ENCODE measurements around the gene PGS1. TPM values are rescaled to one million over a fixed set of nuclear protein-coding genes. Genes with fewer than 3 reads are reported as not detected.

Gene PGS1
- total RNA-seq, 1 donor from 2014 or later: 40.6 TPM

DNA sequence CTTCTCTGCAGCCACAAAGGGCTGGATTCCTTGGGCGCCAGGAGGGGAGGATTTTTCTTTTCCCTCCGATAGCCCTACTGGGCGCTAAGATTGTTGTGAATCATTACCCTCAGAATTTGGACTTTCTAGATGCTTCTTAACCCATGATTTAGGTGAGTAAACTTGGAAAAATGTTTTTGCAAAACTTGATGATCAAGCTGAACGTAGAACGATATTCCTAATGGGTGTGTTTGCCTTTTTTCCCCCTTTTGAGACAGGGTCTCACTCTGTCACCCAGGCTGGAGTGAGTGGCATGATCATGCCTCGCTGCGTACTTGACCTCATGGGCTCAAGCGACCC is 43.8 kb downstream of the PGS1 start:
- no peak for DNase-seq (ENCODE audit: low read depth)
- TF ChIP-seq, protein P1, sequence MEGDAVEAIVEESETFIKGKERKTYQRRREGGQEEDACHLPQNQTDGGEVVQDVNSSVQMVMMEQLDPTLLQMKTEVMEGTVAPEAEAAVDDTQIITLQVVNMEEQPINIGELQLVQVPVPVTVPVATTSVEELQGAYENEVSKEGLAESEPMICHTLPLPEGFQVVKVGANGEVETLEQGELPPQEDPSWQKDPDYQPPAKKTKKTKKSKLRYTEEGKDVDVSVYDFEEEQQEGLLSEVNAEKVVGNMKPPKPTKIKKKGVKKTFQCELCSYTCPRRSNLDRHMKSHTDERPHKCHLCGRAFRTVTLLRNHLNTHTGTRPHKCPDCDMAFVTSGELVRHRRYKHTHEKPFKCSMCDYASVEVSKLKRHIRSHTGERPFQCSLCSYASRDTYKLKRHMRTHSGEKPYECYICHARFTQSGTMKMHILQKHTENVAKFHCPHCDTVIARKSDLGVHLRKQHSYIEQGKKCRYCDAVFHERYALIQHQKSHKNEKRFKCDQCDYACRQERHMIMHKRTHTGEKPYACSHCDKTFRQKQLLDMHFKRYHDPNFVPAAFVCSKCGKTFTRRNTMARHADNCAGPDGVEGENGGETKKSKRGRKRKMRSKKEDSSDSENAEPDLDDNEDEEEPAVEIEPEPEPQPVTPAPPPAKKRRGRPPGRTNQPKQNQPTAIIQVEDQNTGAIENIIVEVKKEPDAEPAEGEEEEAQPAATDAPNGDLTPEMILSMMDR (conservative IDR thresholded peaks at IDR 0.05; ENCODE audit: low read depth, low read length): no peak
- no peak overlapping the region for H3K4me3 ChIP-seq (ENCODE audit: low read depth, low read length)

DNA sequence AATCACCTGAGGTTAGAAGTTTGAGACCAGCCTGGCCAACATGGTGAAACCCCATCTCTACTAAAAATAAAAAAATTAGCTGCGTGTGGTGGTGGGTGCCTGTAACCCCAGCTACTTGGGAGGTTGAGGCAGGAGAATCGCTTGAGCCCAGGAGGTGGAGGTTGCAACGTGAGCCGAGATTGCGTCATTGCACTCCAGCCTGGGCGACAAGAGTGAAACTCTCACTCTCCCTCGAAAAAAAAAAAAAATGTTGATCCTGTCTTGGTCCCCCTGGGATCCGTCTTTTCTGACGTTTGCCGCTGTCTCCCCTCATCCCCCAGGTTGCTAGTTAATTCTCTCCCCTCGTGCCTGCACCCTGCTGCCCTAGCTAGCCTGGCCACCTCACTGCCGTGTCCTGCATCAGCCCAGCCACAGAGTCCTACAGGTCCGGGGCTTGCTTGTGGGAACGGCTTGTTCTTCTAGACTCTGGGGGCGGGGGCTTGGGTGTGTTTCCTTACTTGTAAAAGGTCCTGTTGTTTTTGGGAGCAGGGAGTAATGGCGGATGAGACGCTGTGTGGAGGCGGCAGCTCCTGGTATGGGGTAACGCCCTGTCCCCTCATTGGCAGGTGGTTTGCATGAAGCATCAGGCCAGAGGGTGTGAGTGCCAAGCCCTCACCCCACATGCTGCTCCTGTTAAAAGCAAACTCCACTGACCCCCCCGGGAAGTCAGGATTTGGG is 44.6 kb downstream of the PGS1 start:
- DNase-seq (ENCODE audit: low read depth): no peak
- TF ChIP-seq, protein P1 (conservative IDR thresholded peaks at IDR 0.05; ENCODE audit: low read depth, low read length): no peak

DNA sequence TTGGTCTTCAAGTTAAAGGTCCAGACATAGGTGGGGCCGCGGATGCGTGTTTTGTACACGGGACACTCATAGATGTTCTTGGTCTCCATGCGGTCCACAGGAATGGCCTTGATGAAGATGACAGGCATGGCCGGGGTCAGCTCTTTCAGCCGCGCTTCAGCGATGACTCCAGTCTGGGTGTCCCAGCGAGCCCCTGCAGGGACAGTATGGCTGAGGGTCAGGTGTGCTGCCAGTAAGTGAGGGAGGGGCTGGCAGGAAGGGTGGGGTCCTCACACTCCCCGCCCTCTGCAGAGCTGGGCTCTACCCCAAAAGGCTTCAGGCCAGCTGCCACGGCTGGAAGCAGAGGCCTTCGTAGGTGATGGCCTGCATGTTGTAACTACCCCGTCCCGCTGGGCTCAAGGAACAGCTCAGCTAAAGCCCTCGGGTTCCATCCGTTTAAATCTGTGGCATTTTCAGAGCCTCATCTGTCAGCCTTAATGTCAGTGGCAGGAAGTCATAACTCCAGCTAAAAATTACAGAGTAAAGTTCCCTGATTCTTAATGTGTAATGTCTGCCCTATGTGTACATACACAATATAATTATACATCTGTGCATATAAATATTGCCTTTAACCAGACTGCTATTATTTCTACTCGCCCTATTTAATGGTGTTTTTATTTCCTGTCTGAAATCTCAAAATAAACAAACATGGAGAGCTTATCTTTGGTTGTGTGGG is 45.7 kb downstream of the PGS1 start:
- no peak for DNase-seq (ENCODE audit: low read depth)
- TF ChIP-seq, protein P1 (conservative IDR thresholded peaks at IDR 0.05; ENCODE audit: low read depth, low read length): no peak
- H3K4me3 ChIP-seq (ENCODE audit: low read depth, low read length): no peak overlapping the region

More for the DNA sequence above, 44.6 kb downstream of the PGS1 start:
- H3K4me3 ChIP-seq (ENCODE audit: low read depth, low read length): no peak overlapping the region

DNA sequence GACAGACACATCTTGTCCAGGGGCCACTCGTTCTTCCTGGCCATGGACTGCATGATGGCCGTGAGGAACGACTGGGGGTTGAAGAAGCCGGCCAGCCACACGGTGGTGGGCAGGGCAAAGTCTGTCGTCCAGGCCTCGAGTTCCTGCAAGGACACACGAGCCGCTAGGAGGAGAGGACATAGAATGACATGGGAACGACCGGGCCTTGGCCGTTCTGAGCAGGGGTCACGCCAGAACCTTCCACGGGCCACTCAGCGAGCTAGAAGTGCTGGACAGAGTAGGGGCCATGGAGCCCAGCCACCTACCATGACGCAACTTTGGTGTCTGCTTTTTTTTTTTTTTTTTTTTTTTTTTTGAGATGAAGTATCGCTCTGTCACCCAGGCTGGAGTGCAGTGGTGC is 47.0 kb downstream of the PGS1 start:
- TF ChIP-seq, protein P1 (conservative IDR thresholded peaks at IDR 0.05; ENCODE audit: low read depth, low read length): no peak
- no peak overlapping the region for H3K4me3 ChIP-seq (ENCODE audit: low read depth, low read length)
- no peak for DNase-seq (ENCODE audit: low read depth)

DNA sequence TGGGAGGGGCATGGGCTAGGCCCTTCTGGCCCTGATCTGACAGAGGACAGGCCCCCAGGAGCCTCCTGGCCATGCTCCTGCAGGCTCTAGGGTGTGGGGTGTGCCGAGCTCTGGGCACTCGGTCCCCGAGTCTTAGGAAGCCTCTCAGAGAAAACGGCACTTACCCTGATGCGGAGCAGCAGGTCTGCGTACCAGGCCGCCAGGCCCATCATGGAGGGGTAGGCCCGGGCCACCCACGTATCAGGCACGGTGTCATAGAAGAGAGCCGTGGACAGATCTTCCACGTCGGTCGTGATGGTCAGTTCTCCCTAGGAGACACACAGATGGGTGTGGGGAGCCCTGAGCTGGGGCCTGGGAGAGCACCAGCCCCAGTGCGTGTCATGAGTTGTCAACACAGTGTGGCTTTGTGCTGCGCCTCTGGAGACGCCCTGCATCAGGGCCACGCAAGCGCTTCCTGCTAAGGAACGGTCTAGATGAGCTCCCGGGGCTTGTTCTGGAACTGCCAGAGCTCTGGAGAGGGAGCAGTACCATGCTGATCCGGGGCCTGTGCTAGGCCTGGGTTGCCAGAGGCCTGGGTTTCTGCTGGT is 47.9 kb downstream of the PGS1 start:
- TF ChIP-seq, protein P1 (conservative IDR thresholded peaks at IDR 0.05; ENCODE audit: low read depth, low read length): no peak
- DNase-seq (ENCODE audit: low read depth): no peak
- H3K4me3 ChIP-seq (ENCODE audit: low read depth, low read length): no peak overlapping the region

DNA sequence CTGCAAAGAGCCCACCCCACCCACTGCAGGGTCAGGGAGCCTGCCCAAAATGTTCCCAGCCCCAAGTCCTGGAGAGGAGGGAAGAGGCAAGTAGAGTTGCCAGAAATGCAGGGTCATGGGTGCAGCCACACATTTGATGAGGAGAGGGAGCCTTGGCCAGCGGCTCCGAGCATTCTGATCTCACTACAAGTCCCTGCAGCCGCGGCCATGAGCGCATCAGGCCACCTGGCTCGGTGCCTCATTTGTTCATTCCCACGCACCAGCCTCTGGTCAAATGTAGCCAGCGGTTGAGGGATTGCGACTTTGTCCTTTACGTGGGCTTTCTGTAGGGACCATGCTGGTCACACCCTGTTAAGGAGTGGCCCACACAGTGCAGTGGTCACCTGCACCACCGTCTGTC is 48.7 kb downstream of the PGS1 start:
- DNase-seq (ENCODE audit: low read depth): no peak
- H3K4me3 ChIP-seq (ENCODE audit: low read depth, low read length): no peak overlapping the region
- TF ChIP-seq, protein P1 (conservative IDR thresholded peaks at IDR 0.05; ENCODE audit: low read depth, low read length): no peak

Data from epithelial cell of proximal tubule (primary cell).